ENCODE measurements around the gene RPS19. TPM values are rescaled to one million over a fixed set of nuclear protein-coding genes. Genes with fewer than 3 reads are reported as not detected.
A peak's percentile ranks its signal among the peaks of the same experiment; 100 is the strongest.

Gene RPS19
- total RNA-seq, 4 donors from 2014 or later = 180 to 636 (median 401) TPM

GRCh38 chr19:41880329-41880708 is 20.3 kb downstream of the RPS19 start:
- DNase-seq (no peak), ATAC-seq (no peak)
- no peak overlapping the region for H3K4me3 ChIP-seq
- no peaks in the 10 kb centered on the region for H3K36me3 ChIP-seq
- in situ Hi-C loops (cut with MboI; ENCODE audit: low sequenced_read_pairs in 4 of 4) (no loop called here), intact Hi-C loops (cut with DNase I; ENCODE audit: low total_unique reads) (loop anchor here (10.0 kb wide), 1 partner anchor 1596 kb away; the partner anchor contains the start of gene AKT2)
- H3K27ac ChIP-seq = no peak overlapping the region
- H3K9me3 ChIP-seq = no peaks in the 10 kb centered on the region
- H3K4me1 ChIP-seq = peaks cover 8 to 15% of the 10 kb centered on the region in 2 donors
- no peaks in the 10 kb centered on the region for H3K27me3 ChIP-seq
- TF ChIP-seq CTCF (IDR thresholded peaks at IDR 0.05 in 4 of 5, conservative IDR thresholded peaks at IDR 0.05 in 1 of 5) = no peak
- TF ChIP-seq POLR2A (IDR thresholded peaks at IDR 0.05) = no peak

- in situ Hi-C loops (cut with MboI; ENCODE audit: low sequenced_read_pairs in 4 of 4) = no loop called here
- ATAC-seq = peak; percentile 9 to 14
- peaks cover 16 to 18% of the 10 kb centered on the region in 2 donors for H3K4me1 ChIP-seq
Observed at GRCh38 chr19:41882568-41883462, 22.8 kb downstream of the RPS19 start, which contains the start of gene ARHGEF1. ARHGEF1 (plus strand) TSS chr19:41883184; CDS start chr19:41888083, 4,899 bp downstream.

GRCh38 chr19:41883463-41883820 is 23.4 kb downstream of the RPS19 start:
- TF ChIP-seq CTCF (IDR thresholded peaks at IDR 0.05 in 4 of 5, conservative IDR thresholded peaks at IDR 0.05 in 1 of 5) (no peak), POLR2A (IDR thresholded peaks at IDR 0.05) (no peak)

More at GRCh38 chr19:41882568-41883462, 22.8 kb downstream of the RPS19 start, which contains the start of gene ARHGEF1:
- Histone ChIP-seq H3K27ac (peak within 1 kb of the TSS; percentile 70 to 77 (median 74)), H3K4me3 (peak within 1 kb of the TSS; percentile 79 to 89 (median 84)), H3K9me3 (no peaks in the 10 kb centered on the region), H3K27me3 (no peaks in the 10 kb centered on the region), H3K36me3 (no peaks in the 10 kb centered on the region)
- DNase-seq = no peak
- TF ChIP-seq CTCF (IDR thresholded peaks at IDR 0.05 in 4 of 5, conservative IDR thresholded peaks at IDR 0.05 in 1 of 5) (no peak), POLR2A (IDR thresholded peaks at IDR 0.05) (peak; percentile 29 to 42)
- intact Hi-C loops (cut with DNase I; ENCODE audit: low total_unique reads) = loop anchor here (10.0 kb wide), 1 partner anchor 1598 kb away; the partner anchor contains the start of gene AKT2

GRCh38 chr19:41883821-41884733 is 24.0 kb downstream of the RPS19 start:
- TF ChIP-seq CTCF (IDR thresholded peaks at IDR 0.05 in 4 of 5, conservative IDR thresholded peaks at IDR 0.05 in 1 of 5) = peak in 2 of 5 experiments; percentile 36
- TF ChIP-seq POLR2A (IDR thresholded peaks at IDR 0.05) = peak; percentile 51 to 67
- in situ Hi-C loops (cut with MboI; ENCODE audit: low sequenced_read_pairs in 4 of 4) (no loop called here), intact Hi-C loops (cut with DNase I; ENCODE audit: low total_unique reads) (loop anchor here (1.0 to 10.0 kb wide), 3 partner anchors 25 to 1599 kb away; partner anchors contain the start of genes AKT2 and RABAC1)
- Histone ChIP-seq H3K27ac (peak overlapping the region; percentile 70 to 77 (median 74)), H3K4me3 (peak overlapping the region; percentile 79 to 89 (median 84)), H3K36me3 (peaks cover 0 to 3% of the 10 kb centered on the region in 2 donors), H3K4me1 (peaks cover 16 to 18% of the 10 kb centered on the region in 2 donors), H3K9me3 (no peaks in the 10 kb centered on the region), H3K27me3 (no peaks in the 10 kb centered on the region)
- DNase-seq = peak; percentile 90 to 93
- peak; percentile 95 for ATAC-seq

More at GRCh38 chr19:41883463-41883820, 23.4 kb downstream of the RPS19 start:
- DNase-seq = no peak
- H3K9me3 ChIP-seq = no peaks in the 10 kb centered on the region
- intact Hi-C loops (cut with DNase I; ENCODE audit: low total_unique reads) (loop anchor here (10.0 kb wide), 1 partner anchor 1599 kb away; the partner anchor contains the start of gene AKT2), in situ Hi-C loops (cut with MboI; ENCODE audit: low sequenced_read_pairs in 4 of 4) (no loop called here)
- peak overlapping the region; percentile 79 to 89 (median 84) for H3K4me3 ChIP-seq
- peak in 1 of 2 donors; percentile 4 for ATAC-seq
- no peaks in the 10 kb centered on the region for H3K27me3 ChIP-seq
- peaks cover 16 to 18% of the 10 kb centered on the region in 2 donors for H3K4me1 ChIP-seq
- peak overlapping the region; percentile 70 to 77 (median 74) for H3K27ac ChIP-seq
- H3K36me3 ChIP-seq = no peaks in the 10 kb centered on the region

Measured in gastrocnemius medialis (tissue), 4 donors.